ENCODE measurements around the gene RECQL5.

The RECQL5 gene

DNA sequence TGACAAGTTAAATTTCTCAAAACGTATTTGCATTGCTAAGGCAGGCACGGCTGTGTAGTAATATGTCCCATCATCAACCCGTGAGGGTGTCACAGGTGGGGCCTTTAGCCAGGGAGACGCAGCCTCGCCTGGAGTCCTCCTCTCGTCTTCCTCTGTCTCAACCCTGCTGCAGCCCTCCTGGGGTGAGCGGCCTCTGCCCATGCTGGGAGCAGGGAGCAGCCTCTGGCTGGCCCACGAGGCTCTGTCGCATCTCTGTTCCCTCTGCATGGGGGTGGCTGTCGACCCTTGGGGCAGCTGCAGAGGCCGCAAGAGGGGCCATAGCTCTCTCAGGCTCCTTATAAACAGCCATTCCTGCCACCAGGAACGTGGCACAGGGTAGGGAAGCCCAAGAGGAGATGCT lies 34.5 kb downstream of the RECQL5 start:
- no peak for DNase-seq

DNA sequence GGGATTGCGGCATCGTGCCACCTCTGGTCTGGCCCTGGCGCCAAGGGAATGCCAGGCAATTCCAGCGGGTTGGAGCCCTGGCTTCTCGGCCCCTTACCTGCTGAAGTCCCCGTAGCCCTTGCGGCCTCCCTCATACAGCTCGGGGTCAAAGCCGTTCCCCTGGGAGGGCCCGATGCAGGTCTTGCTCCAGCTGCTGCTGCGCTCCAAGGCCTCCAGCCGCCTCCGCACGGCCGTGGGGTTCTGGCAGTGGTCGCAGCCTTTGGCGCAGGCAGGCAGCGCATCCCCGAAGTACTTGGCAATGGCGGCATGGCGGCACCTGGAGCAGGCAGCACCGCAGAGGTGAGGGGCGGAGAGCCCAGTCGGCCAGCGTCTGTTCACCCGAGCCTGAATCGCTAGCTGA lies 35.6 kb downstream of the RECQL5 start:
- DNase-seq: no peak

DNA sequence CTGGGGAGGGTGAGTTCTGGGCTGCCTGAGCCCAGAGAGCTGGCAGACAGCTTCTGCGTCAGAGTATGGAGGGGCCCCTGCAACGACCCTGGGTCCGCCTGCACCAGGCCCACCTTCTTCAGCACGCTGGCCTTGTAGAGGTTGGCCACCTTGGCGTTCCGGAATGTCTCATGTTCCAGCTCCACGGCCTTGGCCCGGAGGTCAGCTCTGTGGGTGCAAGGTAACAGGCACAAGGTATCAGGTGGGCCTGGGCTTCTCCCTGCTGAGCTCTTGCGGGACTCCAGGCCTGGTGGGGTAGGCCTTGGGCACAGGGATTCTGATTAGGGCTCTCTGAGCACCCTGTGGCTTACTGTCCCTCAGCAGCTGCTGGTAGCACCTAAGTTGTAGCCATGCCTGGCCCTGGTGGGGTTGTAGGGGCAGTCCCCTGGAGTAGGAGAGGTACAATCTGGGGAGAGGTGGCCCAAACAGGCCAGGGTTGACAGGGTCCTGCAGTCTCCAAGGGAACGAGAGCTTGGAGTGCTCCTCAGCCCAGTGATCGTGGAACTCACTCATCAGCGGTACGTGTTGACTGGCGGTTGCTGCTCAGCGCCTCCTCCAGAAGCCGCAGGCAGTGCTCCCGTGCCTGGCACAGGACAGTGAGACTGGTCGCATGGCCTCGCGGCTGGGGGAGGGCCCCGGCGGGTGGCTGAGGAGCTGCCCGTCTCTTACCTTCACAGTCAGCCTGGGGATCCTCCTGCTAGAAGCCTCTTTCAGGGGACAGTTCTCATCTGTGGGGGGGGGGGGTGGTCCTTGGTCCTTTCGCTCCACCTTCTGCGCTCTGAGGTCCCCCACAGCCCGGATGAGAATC lies 36.7 kb downstream of the RECQL5 start:
- no peak for DNase-seq

DNA sequence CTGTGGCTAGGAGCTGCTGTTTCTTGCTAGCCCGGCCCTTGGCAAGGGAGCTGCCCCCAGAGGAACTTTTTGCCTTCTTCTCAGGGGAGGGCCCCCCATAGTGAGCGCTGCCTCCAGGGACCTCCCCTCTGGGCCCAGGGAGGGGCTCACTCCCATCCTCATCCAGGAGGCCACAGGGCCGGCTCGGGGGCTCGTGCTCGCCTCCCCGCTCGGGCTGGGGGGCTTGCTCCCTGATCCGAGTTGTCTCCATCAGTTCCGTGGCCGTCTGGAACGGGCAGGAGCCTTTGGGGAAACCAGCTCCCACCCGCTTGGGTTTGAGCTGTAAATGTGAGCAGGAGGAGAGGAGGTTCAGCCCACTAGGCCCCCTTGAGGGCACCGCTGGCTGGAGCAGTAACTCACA lies 37.8 kb downstream of the RECQL5 start:
- no peak for DNase-seq

DNA sequence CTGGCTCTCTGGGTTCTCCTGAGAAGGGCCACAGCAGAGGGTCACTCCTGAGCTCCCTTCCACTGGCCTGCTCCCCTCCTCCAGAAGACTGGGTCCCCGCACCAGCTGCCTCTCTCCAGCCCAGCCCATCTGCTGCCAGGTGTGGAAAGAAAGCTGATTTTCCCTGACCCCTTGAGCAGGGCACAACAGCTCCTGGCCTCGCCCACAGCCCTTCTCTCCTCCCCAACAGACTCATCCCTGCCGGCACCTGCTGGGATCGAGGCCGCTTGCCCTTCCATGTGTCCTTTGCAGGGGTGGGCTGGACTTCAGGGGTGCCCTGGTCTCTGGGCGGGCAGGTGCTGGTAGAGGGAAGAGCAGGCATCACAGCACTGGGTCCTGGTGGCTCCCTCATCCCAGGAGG lies 38.5 kb downstream of the RECQL5 start:
- DNase-seq: no peak

DNA sequence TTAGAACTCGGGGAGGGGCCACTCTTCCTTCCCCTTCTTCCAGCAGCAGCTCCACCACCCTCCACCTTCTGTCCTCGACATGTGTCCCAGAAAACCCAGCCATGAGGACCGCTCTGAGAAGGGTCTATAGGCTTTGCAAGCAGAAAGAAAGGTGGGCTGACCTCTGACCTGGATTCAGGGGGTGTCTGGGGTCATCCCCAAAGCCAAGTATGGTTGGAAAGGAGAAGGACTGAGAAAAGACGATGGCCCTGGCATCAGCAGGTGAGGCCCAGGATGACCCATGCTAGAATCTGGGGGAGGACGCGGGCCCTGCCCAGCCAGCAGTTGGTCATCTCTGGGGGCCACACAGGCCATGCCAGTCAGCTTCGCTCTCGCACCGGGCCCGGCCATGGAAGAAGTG lies 39.9 kb downstream of the RECQL5 start:
- DNase-seq: no peak

DNA sequence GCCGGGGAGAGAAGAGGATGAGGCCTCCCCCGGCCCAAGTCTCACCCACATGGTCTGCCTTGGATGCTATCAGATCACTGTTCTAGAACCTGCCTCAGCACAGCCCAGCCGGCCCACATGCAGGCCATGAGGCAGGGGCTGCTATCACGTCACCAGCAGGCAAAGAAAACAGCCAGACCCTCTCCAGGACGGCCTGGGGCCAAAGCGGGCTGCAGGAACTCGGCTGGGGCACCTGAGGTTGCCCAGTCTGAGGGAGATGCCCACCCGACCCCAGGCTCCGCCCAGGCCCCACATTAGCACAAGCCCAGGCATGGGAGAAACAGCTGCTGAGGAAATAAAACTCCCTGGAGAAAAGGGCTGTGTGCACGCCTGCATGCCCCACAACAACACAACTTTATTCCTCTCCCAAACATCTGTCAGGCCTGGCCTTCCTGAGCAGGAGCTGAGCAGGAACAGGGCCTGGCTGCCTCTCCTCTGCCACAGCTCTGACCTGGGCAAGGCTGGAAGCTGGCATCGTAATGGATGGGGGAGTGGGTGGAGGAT lies 40.4 kb downstream of the RECQL5 start:
- DNase-seq: no peak

DNA sequence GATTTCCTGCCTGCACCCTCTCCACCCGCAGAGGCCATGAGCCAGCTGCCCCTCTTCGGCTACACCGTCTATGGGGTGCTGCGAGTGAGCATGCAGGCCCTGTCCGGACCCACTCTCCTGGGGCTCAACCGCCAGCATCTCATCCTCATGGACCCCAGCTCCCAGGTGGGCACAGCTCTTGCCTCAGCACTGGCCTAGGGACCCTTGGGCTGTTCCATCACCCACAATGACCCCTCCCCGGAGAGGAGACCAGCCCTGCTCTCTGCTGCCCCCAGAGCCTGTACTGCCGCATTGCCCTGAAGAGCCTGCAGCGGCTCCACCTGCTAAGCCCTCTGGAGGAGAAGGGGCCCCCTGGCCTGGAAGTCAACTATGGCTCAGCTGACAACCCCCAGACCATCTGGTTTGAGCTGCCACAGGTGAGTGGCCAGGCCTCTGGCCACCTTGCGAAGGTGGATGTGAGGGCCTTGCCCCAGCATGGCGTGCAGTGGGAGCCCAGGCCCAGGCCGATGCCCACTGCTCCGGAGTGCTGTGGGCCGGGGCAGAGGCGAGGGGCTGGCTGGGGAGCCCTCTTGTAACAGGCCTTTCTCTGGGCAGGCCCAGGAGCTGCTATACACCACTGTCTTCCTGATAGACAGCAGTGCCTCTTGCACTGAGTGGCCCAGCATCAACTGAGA lies 41.0 kb downstream of the RECQL5 start:
- DNase-seq: peak; percentile 39

DNA sequence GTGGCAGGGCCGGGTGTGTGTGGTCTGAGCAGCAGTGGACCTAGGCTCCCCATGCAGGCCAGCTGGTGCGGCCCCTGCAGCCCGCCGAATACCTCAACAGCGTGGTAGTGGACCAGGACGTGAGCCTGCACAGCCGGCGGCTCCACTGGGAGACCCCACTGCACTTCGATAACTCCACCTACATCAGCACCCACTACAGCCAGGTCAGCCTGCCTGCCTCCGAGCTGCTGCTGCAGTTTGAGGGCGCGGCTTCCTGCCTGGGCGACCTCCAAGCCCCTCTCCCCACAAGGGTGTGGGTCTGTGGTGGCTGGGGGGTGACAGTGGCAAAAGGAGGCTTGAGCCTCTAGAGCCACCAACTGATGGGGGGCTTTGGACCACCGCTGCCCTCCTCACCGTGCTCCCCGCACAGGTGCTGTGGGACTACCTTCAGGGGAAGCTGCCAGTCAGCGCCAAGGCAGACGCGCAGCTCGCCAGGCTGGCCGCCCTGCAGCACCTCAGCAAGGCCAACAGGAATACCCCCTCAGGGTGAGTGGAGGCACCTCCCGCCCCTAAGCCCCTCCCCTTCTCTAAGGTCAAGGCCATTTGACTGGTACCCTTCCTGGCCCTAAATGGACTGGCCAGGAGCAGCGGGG lies 42.1 kb downstream of the RECQL5 start:
- DNase-seq: no peak

DNA sequence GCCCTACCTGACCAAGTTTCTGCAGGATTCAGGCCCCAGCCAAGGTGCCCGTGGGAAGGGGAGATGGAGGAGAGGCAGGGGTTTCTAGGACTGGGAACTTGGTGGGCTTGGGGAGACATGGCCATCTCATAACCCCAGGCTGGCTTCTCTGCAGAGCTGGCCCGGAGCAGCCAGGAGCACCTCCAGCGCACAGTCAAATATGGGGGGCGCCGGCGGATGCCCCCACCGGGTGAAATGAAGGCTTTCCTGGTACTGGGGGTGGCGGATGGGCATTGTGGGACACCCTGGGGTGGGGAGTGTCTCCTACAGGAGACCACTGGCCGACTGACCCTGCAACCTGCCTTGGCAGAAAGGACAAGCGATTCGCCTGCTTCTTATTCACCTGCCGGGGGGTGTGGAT lies 42.9 kb downstream of the RECQL5 start:
- no peak for DNase-seq

DNA sequence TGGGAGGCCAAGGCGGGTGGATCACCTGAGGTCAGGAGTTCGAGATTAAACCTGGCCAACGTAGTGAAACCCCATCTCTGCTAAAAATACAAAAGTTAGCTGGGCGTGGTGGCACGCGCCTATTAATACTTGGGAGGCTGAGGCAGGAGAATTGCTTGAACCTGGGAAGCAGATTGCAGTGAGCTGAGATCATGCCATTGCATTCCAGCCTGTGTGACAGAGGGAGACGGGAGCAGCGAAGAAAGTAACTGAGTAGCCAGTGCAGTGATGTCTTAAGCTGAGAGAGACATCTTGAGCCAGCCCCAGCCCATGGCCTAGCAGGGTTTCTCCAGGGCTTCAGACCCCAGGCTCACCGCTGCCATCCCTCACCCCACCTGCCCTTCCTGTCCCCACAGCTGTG lies 43.6 kb downstream of the RECQL5 start:
- no peak for DNase-seq

DNA sequence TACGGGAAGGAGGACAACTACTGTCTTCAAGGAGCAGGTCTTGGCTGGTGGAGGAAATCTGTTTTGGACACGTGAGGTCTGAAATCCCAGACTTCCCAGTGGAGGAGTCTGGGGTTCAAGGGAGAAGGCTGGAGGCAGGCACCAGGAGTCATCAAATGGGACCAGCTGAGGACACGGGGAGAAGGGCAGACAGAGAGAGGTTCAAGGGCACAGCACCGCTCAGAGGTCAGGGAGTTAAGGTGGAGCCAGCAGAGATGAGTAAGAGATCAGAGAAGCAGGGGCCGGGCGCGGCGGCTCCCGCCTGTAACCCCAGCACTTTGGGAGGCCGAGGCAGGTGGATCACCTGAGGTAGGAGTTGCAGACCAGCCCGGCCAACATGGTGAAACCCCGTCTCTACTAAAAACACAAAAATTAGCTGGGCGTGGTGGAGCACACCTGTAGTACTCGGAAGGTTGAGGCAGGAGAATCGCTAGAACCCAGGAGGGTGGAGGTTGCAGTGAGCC lies 44.1 kb downstream of the RECQL5 start:
- DNase-seq: no peak

DNA sequence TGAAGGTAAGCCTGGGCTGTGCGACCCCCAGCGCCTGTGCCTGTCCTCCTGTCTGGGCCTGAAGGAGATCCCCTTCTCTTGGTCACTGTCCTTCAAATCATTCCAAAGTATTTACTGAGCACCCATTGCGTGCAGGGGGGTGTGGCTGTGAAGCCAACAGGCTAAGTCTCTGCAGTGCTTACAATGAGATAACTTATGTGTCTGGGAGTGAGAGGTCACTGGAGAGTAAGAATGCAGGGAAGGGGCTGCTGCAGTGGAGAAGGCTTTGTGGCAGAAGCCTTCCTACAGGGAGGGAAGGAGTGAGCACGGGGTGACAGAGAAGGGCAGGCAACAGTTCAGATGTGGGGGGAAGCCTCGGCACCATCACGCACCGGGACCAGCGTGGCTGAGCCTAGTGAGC lies 44.9 kb downstream of the RECQL5 start:
- DNase-seq: no peak

DNA sequence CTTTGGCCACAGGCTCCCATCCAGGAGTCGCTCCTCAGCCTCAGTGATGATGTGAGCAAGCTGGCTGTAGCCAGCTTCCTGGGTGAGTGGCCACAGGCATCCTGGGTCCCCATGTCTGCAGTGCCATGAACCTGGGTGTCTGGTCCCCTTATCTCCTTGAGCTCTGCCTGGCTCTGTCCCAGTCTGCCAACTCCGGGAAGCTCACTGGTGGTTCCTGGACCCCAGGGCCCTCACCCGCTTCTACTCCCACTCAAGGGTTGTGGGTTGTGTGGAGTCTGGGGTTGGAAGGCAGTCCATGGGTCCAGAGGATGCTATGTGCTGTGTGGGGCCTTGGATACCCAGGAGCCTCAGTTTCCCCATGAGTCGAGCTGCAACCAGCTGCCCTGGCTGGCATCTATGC lies 45.5 kb downstream of the RECQL5 start:
- no peak for DNase-seq

DNA sequence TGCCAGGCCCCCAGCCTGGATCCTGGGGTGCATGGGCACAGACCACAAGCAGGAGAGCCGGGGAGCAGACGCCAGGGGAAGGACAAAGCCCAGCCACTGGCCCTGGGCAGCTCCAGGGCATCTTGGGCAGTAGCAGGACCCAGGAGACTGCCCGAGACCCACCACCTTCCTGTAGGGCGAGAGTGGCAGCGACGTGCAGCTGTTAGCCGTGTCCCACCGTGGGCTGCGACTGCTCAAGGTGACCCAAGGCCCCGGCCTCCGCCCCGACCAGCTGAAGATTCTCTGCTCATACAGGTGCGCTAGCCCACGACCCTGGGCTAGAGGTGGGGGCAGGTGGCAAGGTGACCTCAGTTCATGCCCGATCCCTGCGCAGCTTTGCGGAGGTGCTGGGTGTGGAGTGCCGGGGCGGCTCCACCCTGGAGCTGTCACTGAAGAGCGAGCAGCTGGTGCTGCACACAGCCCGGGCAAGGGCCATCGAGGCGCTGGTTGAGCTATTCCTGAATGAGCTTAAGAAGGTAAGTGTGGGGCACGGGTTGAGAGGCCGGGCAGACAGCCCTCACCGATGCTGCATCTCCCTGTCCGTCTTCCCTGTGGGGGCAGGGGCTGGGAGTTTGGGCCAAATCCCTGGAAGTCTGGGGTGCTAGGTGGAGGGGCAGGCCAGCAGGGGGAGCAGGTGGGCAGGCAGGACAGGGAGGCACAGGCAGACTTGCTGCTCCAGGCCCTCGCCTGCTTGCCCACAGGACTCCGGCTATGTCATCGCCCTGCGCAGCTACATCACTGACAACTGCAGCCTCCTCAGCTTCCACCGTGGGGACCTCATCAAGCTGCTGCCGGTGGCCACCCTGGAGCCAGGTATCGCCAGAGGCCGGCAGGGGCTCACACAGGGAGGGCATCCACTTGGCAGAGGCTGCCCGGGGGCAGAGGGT lies 47.2 kb downstream of the RECQL5 start:
- DNase-seq: peak; percentile 47

DNA sequence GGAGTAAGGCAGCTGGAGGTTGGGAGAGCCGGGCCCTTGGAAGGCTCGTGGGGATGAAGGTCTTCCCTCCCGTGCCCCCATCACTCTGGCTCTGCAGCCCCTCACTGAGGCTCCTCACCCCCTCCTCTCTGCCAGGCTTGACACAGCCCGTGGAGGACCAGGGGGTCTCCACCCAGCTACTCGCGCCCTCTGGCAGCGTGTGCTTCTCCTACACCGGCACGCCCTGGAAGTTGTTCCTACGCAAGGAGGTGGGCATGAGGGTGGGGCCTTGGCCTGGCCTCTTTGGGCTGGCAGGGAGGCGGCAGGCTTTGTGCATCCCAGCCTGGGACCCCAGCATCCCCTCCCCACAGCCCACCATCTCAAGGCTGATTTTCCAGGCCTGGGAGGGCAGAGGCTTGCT lies 49.3 kb downstream of the RECQL5 start:
- DNase-seq: no peak

DNA sequence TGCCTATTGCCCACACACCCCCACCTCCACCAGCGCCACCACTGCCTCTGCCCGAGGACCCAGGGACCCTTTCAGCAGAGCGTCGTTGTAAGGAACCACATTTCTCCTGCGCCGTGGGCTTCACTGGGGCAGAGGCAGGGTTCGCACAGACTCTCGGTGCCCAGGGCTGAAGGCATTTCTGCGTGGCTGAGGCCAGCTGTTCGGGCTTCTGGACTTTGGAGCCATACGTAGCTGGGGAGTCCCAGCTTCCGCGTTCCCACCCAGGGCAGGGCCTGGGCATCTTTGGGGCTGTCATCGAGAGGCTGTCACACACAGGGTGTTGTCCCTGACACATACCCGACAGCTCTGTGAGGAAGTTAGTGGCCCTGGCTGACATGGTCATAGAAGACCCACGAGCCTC lies 49.7 kb downstream of the RECQL5 start:
- no peak for DNase-seq

DNA sequence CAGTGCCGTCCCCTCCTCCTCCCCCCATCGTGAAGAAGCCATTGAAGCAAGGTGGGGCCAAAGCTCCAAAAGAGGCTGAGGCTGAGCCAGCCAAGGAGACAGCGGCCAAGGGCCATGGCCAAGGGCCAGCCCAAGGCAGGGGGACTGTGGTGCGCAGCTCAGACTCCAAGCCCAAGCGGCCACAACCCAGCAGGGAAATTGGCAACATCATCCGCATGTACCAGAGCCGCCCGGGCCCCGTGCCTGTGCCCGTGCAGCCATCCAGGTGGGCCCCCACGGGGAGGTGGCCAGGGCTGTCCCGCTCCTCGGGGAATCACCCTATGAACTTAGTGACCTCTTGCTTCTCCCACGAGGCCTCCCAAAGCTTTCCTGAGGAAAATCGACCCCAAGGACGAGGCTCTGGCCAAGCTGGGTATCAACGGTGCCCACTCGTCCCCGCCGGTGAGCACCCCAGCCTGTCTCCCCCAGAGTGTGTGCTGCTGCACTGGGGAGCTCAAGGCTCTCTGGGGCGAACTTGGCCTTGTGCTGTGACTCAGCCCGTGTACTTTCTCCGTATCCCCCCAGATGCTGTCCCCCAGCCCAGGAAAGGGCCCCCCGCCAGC lies 50.3 kb downstream of the RECQL5 start:
- DNase-seq: no peak

DNA sequence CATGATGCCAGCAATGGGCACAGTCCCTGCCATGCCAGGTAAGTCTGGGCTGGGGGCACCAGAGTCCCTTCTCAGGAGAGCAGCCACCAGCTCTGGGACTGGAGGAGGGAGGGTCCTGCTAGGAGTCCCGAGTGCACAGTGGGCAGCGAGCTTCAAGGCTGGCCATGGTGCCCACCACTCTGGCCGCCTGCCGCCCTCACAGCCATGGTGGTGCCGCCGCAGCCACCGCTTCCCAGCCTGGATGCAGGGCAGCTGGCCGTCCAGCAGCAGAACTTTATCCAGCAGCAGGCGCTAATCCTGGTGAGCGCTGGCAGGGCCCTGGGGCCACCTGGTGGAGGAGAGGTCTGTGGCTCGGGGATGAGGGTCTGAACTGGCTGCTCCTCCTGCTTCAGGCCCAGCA lies 51.7 kb downstream of the RECQL5 start:
- DNase-seq: no peak

DNA sequence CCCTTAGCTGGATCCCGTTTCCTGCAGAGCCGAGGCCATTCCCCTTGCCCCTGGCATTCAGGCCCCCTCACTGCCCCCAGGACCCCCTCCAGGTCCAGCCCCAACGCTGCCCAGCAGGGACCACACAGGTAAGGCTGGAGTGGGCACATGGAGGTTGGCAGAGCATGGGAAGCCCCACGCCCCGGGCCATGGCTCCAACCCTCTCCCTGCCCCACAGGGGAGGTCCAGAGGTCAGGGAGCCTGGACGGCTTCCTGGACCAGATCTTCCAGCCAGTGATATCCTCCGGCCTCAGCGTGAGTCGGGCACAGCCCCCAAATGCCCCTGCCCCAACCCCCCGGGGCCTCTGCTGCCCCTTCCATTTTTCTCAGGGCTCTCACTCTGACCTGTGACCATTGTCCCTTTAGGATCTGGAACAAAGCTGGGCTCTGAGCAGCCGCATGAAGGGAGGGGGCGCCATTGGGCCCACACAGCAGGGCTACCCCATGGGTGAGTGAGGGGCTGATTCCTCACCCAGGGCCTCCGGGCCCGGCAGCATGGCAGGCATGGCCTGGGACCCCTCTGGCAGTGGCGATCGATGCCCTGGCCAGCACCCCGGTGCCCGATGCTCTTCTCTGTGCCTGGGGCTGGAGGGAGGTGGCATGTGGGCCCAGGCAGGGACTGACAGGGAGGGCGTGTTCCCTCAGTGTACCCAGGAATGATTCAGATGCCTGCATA lies 52.2 kb downstream of the RECQL5 start:
- DNase-seq: no peak

DNA sequence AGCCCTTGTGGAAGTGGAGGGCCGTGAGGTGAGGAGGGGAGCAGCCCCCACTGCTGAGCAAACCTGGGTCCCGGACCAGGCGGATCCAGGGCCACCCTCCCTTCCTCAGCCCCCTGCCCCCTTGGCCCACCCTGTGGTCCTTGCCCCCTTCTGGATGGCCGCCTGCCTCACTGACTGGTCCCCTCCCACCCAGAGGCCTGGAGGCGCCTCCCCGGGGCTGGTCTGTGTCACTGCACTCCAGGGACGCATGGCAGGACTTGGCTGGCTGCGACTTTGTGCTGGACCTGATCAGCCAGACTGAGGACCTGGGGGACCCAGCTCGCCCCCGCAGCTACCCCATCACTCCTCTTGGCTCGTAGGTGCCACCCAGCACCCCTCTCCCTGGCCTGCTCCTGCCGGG lies 52.9 kb downstream of the RECQL5 start:
- no peak for DNase-seq

Measured in activated CD4-positive, alpha-beta T cell treated with anti-CD3 and anti-CD28 coated beads for 48 hours (primary cell).